ENCODE results near the gene COMT. TPM values are rescaled to one million over a fixed set of nuclear protein-coding genes. Genes with fewer than 3 reads are reported as not detected.
A peak's percentile ranks its signal among the peaks of the same experiment; 100 is the strongest.

The COMT gene
- total and polyA plus RNA-seq, 9 of the 15 experiments (the other 6 are each of a cell fraction or from before 2014, with no cell fraction given), result 12.5 to 351 (median 155) TPM

GRCh38 chr22:19942157-19943081, 847 bp downstream of the COMT start (continued):
- TF ChIP-seq HSF4 (CRISPR knock-in tag; IDR thresholded peaks at IDR 0.05; ENCODE audit: borderline replicate concordance) (peak; percentile 77; the same call in 1 of the 2 replicates), FOXA3 (CRISPR knock-in tag; conservative IDR thresholded peaks at IDR 0.05 in 1 of 2, IDR thresholded peaks at IDR 0.05 in 1 of 2) (peak in 1 of 2 experiments; percentile 26; a peak in 1 of 4 replicates), KLF6 (CRISPR knock-in tag; IDR thresholded peaks at IDR 0.05; ENCODE audit: borderline replicate concordance) (peak; percentile 54; the same call in 1 of the 2 replicates), ZNF764 (CRISPR knock-in tag; IDR thresholded peaks at IDR 0.05; ENCODE audit: low read depth) (peak; percentile 62; the same call in 1 of the 2 replicates), TCFL5 (CRISPR knock-in tag; conservative IDR thresholded peaks at IDR 0.05) (peak; percentile 77), ZNF436 (CRISPR knock-in tag; IDR thresholded peaks at IDR 0.05) (peak; percentile 44; the same call in 1 of the 2 replicates), ZBTB26 (CRISPR knock-in tag; IDR thresholded peaks at IDR 0.05) (peak; percentile 24), CHD7 (IDR thresholded peaks at IDR 0.05; ENCODE audit: low read depth, low read length) (peak; percentile 67), STAG1 (CRISPR knock-in tag; IDR thresholded peaks at IDR 0.05; ENCODE audit: borderline replicate concordance) (no peak), RBM22 (IDR thresholded peaks at IDR 0.05; ENCODE audit: low read depth, low read length, poor library complexity, severe bottlenecking) (no peak), MNT (conservative IDR thresholded peaks at IDR 0.05) (no peak)
